GM19468 (cell line): ENCODE measurements around the gene HOXD12.

Source experiments
- ATAC-seq: cut with Tn5 transposase; IDR thresholded peaks from one replicate; pipeline ENCODE4 v1.9.1; 2021; ENCODE audit warnings: mild to moderate bottlenecking, moderate library complexity, moderate number of reproducible peaks; ENCODE audit not compliant: unreplicated experiment; ENCODE audit errors: extremely low read depth

Gene HOXD12

DNA sequence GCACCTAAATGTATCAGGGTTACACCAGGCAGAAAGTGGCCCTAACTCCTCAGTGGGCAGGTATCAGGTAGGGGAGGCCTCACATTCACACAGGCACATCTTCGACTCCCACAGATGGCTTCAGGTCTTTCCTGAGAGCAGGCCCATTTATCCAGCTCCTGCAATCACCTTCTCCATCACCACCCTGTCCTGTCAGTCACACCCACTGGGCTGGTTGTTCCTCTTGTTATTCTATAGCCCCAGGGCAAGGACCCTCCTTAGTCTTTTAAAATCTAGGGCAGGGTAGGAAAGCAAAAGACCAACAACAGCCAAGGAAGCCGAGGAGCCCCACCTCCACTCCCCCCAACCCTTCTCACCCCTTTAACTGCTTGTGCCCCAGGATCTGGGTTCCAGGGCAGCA lies 42.7 kb downstream of the HOXD12 start:
- ATAC-seq: no peak

DNA sequence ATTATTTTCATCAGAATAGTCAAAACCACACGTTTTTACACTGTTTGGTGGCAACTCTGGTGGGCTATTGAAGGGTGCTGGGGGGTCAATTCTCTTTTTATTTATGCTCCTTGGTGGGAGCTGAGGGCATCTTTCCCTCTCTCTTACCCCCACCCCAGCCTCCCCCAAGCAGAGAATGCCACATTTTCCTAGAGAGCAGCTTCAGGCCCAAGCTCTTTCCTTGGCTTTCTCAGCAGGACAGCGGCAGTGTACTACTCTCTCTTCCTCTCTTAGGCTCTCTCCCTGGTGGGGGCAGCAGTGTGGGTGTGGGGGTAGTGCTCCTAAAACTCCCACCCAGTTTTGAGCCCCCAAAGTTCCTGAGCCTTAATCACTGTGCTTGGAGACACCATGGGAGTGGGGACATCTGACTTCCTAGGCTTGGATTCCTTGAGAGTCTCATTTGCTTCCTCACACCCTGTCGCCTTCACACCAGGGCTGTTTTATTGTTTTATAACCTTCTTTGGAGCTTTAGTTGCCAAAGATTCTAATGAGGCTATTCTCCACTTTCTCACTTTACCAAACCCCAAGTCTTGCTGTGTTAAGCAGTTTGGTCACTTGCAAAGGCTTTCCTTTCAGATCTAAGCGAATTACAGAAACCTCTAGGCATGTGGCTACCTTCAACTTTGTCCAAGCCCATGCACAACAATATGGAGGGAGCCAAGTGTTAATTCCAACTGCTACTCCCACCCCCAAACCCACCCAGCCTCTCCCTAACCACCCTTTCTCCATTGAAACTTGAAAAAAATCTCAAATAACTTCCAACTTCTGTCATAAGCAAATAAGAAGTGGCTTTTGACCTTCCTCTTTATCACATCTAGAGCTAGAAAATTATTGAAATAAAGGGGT lies 45.7 kb downstream of the HOXD12 start:
- no peak for ATAC-seq

DNA sequence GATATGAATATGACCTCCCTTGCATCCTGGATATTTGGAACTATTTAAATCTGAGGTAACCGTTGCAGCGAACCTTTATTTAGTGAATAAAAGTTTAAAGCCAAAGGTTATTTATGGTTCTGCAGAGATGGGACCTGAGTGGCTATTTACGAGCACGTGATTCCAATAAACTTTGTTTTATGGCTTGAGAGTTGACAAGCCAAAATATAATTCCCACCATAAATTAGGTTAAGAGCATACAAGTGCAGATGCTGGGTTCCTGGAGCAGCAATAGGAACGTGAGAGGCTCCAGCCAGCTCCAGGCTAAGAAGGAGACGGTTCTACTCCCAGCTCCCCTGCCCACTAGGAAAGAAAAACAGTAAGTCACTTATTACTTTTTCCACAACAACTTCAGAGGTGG lies 46.5 kb downstream of the HOXD12 start:
- ATAC-seq: no peak

DNA sequence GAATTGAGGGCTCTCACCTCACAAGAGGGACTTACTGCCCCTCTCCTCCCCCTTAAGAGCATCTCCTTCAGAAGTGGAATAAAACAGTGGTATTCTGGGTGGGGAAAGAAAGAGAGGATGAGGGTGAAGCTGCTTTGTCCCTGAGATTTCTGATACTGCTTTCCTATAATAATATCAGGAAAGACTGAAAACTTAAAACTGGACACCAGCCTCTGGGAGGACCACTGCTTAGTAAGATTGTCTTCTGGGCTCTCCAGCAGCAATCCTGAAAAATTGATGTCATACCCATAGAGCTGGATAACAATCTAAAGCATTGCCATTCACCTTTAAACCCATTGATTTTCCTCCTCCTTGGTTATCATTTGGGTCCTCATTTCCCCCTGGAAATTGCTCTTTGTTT lies 47.0 kb downstream of the HOXD12 start:
- no peak for ATAC-seq

DNA sequence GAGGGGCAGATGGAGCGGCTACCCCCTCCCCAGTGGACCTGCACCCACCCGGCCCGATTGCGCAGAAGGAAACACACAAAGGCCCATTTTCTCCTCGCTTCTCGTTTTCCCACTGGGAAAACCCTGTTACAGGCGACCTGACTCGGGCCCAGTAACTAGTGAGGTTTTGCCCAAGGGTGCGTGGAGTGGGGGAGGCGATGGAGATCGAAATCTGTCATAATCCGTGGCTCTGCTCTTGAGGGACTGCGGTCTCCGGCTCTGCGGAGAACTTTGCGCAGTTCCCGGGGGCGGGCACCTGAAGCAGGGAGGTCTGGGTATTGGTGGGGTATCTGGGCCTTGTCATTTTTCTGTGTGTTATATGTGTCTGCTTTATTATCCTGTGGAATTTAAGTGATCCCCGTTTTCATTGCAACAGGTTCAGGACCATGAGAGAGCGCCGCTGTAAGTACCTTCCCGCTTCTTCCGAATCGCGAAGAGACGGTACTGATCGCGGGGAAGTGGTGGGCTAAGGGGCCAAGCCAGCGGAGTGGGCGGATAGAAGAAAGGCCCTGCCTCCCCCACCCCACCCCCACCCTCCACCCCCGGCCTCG lies 47.7 kb downstream of the HOXD12 start:
- no peak for ATAC-seq

DNA sequence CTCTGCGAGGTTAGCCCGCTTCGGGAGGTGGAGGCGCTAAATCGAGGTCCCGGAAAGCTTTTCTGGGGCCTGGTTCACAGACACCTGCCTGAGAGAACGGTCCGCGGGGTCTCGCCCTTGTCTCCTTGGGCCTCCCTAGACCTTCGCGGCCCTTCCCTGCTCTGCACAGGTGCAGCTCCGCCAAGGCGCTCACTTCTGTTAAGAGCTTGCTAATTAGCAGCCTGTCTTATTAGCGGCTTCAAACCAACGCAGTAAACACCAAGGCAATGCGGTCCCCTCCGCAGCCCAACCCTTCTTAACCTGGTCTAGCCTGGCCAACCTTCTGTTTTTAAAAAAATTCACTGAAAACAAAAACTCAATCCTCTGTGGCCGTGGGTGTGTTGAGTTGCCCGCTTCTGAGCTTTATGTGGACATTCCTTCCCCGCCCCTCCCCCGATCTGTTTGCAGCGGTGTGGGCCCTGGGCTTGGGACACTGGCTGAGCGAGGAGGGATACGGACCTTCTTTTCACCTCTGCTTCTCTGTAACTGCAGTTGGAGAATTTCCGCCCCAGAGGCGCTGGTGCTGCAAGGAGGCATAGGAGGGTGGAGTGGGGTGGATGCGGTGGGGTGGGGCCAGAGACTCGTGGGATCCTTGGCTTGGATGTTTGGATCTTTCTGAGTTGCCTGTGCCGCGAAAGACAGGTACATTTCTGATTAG lies 48.4 kb downstream of the HOXD12 start:
- no peak for ATAC-seq

DNA sequence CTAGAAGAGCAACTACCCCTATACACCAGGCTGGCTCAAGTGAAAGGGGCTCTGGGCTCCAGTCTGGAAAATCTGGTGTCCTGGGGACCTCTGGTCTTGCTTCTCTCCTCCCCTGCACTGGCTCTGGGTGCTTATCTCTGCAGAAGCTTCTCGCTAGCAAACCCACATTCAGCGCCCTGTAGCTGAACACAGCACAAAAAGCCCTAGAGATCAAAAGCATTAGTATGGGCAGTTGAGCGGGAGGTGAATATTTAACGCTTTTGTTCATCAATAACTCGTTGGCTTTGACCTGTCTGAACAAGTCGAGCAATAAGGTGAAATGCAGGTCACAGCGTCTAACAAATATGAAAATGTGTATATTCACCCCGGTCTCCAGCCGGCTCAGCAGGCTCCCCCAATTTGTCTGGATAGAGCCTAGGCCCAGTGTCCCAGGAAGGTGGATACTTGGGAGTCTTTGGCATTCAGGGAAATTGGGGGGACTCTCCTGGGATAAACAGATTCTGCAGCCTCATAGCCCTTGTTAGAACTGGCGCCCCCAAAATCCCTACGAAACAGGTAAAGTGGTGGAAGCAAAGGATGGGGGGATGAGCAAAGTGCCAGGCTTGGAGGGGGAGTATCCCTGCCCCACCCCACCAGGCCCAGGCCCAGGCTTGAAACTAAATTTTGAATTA lies 49.3 kb downstream of the HOXD12 start:
- ATAC-seq: no peak

DNA sequence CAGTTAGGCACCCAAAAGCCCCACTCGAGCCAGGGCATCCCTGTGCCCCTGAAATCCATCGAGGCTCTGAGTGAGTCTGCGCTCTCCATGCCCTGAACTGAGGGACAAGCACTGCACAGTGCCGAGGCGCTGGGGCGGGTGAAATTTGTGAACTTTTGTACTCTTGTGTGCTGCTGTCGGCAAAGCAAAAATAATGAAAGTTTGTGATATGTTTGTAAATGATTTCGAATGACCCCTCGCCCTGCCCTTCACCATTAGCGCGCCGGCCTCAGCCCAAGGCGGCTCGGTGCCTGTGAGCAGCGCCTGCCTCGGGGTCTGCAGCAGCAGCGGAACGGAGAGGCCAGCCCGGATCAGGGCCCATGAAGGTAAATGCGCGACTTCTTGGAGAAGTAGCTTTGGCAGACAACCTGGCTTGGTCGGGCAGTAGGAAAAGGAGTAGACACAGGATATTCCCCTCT lies 49.9 kb downstream of the HOXD12 start:
- no peak for ATAC-seq

DNA sequence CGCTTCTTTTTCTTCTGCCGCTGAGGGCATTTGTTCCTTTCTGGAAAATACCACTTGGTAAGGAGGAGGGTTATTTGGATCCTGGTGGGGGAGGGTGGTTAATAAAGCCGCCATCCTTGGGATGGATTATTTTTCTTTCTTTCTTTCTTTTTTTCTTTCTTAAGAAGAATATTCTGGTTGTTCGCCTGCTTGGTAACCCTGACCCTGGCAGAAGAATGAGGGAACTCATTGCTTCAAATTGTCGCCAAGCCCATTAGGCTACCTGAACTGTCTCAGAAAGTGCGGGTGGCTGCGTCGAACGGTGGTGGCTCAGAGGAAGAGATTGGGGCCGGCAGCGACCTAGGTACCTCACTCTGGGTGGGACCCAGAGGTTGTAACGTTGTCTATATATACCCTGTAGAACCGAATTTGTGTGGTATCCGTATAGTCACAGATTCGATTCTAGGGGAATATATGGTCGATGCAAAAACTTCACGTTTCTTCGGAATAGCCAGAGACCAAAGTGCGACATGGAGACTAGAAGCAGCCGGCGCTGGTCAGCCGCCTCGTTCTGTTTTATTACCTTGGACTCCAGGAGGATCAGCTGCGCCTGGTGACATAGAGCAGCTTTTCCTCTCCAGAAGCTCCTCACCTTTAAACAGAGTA lies 50.5 kb downstream of the HOXD12 start:
- ATAC-seq: no peak

DNA sequence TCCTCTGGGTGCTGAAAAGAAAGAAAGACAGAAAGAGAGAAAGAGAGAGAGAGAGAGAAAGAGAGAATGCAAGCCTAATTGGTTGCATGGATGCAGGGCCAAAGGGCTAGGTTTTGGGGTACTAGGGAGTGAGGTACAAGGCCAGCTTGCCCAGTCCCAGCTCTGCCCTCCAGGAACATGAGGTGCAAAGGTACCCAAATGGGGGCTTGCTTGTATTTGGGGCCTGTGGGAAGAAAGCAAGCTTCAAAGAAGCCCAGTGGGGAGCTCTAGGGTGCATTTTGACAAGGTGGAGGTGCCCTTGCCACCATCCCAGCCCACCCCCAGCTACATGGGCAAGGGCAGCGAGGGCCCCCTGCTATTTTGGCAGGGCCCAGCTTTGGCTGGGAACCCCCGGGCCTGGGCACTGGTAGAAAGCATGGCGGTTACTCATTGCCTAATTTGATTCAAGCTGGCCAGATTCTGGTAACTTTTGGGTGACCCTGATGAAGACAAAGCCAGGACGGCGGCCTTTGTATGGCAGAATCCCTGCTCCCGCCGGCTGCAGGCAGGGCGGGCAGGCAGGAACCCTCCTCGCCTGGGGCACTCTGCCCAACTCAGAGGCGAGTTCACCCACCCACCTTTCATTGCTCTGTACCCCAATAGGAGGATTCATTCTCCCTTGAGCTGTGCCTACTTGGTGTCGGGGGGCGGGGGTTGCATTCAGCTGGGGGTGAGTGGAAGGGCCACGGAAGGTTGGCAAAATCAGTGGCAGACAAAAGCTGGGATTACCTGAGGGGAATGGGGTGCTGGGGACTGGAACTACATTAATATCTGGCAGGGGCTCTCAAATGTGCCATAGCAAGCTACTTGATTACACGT lies 51.2 kb downstream of the HOXD12 start:
- no peak for ATAC-seq

DNA sequence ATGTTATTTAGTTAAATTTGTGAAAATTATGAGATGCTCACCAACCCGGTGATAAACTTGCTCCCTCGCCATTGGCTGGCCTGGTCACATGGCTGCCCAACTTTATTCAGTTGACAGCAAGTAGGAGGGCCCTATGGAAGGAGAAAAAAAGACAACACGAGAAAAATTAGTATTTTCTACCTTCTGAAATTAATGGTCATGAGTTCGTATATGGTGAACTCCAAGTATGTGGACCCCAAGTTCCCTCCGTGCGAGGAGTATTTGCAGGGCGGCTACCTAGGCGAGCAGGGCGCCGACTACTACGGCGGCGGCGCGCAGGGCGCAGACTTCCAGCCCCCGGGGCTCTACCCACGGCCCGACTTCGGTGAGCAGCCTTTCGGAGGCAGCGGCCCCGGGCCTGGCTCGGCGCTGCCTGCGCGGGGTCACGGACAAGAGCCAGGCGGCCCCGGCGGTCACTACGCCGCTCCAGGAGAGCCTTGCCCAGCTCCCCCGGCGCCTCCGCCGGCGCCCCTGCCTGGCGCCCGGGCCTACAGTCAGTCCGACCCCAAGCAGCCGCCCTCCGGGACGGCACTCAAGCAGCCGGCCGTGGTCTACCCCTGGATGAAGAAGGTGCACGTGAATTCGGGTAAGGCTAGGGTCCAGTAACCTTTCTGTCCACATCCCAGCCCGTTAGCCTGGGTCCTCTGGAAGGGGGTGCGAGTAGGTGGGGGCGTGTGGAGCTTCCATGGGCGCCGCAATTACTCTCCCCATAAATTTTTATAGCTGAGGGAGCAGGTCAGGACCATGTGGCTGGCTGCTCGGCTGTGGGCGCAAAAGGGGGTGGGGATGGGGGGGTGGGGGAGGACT lies 52.1 kb downstream of the HOXD12 start, which contains the start of gene HOXD4:
HOXD4 (plus strand) TSS at position 109 of the 846 bp plus-strand sequence; CDS start at position 193, 84 bp downstream.
- ATAC-seq: no peak
